HG03520 (cell line): ENCODE measurements around the gene ATP5IF1.

Source experiments
- ATAC-seq: cut with Tn5 transposase; IDR thresholded peaks from one replicate; pipeline ENCODE4 v1.9.1; 2021; ENCODE audit warnings: mild to moderate bottlenecking, moderate library complexity; ENCODE audit not compliant: unreplicated experiment

The ATP5IF1 gene

DNA sequence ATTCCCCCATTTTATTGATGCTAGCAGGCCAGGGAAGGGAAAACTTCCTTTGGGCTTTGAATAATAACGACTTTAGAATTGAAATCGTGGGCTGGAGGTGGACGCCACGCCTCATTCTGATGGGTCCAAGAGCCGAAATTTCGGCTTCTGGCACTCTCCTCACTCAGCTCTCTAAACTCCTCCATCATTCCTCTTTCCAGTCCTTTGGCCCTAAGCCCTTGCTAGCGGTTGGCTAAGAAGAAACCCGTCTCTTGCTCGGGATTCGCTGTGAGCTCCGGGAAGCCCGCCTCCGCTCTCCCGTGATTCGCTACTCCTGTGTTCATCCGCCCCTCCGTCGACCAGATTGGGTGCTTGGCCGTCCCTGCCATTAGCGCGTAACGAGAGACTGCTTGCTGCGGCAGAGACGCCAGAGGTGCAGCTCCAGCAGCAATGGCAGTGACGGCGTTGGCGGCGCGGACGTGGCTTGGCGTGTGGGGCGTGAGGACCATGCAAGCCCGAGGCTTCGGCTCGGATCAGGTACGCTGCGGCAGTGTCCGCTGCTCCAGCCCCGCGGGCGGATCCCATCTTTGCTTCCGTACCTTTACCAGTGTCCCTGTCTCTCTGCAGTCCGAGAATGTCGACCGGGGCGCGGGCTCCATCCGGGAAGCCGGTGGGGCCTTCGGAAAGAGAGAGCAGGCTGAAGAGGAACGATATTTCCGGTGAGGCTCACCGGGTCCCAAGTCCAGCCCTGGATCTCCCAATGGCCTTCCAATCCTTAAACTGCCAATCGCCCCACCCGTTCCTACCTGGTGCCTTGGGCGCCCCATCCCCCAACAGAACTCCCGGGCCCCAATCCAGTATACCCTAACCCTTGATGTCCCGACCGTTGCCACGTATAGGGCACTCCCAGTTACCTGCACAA lies at the start of gene ATP5IF1:
Gene ATP5IF1 (plus strand): TSS at position 370 of the 901 bp plus-strand sequence. CDS start 60 bp downstream, at position 430.
- ATAC-seq: peak; percentile 86

DNA sequence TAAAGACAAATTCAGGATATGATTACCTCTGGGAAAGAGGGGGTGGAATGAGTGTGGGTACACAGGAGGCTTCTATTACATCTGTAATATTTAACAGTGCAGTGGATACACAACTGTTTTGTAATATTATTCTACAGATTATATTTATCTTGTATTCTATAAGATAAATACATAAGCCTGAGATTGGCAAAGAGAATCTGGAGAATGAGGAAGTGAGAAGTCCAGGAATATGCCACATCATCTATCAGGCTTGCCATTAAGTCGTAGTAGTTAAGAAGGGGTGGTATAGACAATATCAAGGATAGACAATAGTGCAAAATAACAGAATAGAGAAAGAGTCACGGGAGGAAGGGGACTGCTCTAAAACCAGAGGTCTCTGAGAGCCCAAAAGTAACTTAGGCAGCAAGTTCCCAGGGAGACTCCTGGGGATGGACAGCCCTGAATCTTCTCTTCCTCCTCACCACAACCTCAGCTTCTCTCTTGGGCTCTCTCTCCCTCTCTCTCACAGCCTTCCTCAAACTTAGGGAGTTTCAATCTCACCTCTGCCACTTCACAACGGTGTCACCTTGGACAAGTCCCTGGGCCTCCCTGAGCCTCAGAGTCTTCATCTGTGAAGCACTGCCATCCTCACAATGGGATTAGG lies 45.5 kb upstream of the ATP5IF1 start:
- ATAC-seq: no peak

- ATAC-seq: no peak
These were observed 44.8 kb upstream of the ATP5IF1 start for GRCh38 chr1:28190996-28191645.

DNA sequence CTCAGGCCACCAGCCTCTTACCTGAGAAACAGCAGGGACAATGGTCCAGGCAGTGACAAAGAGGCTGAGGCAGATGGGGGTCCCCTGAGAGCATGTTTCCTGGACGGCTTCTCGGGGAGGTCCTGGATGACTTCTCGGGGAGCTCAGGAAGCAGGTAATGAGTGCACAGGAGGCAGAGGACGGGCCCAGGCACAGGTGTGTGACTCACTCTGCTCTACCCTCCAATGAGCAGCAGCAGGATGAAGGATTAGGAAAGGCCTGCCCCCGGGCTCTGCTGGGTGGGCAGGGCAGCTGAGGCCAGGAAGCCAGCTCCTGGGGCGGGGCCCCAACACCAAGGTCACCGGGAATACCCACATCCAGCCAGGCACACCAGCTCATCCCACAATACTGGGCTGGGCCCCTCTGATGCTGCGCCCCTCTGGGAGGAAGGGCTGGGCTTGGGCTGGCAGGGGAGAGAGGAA lies 42.2 kb upstream of the ATP5IF1 start:
- no peak for ATAC-seq

DNA sequence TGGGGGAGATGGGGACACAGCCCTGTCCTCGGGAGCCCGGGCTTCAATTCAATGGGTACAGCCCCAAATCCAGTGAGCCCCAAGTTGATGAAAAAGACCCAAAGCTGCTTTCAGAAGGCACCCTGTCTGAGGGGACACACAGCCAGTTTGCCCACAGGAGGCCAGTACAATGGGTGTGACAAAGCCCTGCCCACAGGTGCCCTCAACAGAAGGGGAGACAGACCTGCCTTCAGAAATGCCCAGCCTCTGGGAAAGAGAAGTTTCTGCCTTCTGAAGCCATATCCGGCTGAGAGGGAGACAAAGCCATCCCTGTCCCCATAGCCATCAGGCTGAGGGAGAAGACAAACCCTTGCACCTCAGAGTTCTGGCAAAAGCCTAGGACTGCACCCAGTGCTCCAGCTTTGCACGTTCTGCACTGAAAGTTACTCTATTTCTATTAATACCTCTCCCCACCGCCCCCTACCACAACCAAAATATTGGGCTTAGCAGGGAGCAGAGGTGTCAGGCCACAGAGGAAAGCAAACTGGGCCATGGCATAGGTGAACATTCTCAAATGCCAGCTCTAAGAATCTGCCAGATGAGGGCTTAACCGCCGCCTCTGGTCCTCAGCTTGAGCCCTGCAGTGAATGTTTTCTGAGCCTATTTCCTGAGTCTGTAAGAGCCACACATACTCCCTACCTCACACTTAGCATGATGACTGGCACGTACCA lies 41.4 kb upstream of the ATP5IF1 start:
- no peak for ATAC-seq

GRCh38 chr1:28195780-28196179 lies 40.1 kb upstream of the ATP5IF1 start:
- ATAC-seq: no peak

DNA sequence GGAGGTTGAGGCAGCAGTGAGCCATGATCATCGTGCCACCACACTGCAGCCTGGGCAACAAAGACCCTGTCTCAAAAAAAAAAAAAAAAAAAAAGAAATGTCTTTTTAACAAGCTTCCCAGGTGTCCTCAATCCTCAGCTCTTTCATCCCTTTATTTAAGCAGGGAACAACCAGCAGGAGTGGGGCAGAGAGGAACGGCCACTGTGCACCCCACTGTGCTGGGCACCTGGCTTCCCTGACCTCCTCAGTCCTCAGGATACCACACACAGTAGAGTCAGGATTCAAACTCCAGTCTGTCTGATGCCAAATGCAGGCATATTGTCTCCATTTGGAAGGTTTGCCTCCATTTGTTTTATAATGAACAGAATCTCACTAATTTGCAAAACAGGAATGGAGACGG lies 39.6 kb upstream of the ATP5IF1 start:
- no peak for ATAC-seq

DNA sequence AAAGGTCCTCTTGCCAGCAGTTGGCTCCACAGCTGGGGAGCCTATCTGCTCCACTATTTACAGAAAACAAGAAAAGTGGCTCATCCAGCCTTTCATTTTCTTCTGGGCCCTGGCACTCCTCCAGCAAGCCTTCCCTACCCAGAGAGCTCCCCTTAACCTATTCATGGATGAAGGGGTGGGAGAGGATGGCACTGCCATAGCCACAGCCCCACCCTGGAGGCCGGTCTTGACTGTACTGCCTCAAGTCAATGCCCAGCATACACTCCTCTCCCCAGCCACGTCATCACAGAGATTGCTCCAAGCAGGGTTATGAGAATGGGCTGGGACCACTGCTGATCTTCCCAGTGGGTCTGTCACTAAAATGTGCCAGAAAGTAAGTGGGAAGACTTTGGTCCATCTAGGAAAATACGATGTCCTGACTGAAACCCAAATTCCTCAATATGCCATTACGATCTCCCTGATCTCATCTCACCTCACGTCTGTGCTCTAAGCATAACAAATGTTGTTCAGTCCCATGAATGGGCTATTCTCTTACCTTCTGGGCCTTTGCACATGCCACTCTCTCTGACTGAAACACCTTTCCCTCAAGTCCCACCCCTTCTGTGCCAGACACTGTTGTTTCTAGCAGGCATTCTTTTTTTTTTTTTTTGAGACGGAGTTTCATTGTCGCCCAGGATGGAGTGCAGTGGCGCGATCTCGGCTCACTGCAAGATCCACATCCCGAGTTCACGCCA lies 38.1 kb upstream of the ATP5IF1 start:
- ATAC-seq: no peak

- ATAC-seq: peak; percentile 86
These were observed 36.3 kb upstream of the ATP5IF1 start for GRCh38 chr1:28199328-28200233.

DNA sequence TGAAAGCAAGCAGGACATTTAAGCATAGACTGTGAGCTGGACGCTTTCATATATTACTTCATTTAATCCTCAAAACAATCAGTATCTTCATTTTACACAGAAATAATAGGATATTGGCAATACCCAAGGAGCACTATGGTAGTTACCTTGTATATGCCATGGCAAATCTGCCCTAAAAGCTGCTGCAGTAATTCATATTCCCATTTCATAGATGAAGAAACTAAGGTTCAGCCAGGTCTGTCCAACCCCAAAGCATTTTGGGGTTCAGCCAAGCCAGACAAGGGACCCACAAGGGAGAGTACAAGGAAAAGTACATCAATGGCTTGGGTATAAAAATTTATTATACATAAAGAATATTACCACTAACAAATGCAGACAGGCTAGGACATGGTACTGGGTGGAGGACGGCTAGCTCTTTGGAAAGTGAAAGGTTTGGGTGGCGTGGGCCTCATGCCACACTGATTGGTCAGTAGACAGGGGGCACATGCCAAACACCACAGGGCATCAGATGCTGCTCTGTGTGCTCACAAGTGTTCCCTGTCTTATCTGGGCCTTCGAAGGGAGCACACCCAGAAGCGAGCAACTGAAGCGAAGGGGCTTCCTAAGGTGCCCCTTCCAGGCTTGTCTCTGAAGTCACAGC lies 35.6 kb upstream of the ATP5IF1 start:
- ATAC-seq: peak; percentile 16

GRCh38 chr1:28205243-28205642 lies 30.7 kb upstream of the ATP5IF1 start:
- ATAC-seq: no peak

- ATAC-seq: no peak
These were observed 27.0 kb upstream of the ATP5IF1 start for GRCh38 chr1:28208818-28209441.

- ATAC-seq: no peak
These were observed 26.2 kb upstream of the ATP5IF1 start for GRCh38 chr1:28209700-28210099.

- no peak for ATAC-seq
These were observed 22.6 kb upstream of the ATP5IF1 start for GRCh38 chr1:28213315-28213714.

- ATAC-seq: no peak
These were observed 6.8 kb upstream of the ATP5IF1 start for GRCh38 chr1:28229089-28229488.

GRCh38 chr1:28229996-28230395 lies 5.9 kb upstream of the ATP5IF1 start:
- ATAC-seq: no peak

DNA sequence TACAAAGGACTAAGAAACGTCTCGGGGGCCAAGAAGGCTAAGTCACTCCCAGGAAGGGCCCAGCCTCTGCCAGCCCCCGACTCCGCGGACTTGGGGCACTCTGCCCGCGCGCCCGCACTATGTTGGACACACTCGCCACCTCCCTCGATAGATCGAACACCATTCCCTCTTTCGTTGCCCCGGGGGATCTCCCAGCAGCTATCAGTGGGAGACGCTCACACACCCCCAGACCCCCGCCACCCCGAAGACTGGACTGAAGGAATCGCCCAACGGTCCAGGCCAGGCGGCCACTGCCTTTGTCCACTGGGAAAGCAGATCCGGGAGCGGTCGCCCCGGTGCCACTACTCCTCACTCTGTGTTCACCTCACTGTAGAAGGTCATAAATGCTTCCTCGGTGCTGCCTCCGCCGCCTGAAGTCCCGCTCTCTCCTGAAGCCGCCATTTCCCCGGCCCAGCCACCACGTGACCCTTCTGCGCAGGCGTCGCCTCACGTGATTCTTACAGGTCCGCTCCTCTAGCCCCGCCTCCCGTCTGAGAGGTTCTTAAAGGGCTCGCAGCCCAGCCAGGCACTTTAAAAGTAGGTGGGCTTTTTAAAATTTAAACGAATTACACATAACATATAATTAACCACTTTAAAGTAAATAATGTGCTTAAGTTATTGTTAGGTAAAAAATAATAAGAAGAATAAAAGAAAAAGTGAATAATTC lies 3.2 kb upstream of the ATP5IF1 start, which contains the start of gene DNAJC8:
Gene DNAJC8 (minus strand): TSS at position 472 of the 706 bp plus-strand sequence. CDS start 31 bp downstream, at position 441.
- peak; percentile 56 for ATAC-seq

DNA sequence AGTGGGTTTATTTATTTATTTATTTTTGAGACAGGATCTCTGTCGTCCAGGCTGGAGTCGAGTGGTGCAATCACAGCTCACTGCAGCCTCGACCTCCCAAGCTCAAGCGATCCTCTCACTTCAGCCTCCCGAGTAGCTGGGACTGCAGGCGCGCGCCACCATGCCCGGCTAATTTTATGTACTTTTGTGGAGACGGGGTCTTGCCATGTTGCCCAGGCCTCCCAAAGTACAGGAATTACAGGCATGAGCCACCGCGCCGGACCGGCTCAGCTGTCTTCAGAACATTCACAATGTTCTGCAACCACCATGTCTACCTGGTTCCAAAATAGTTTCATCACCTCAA lies 2.7 kb upstream of the ATP5IF1 start:
- no peak for ATAC-seq
